GM08714 (cell line): Measurements from ENCODE around the gene NAP1L3.

Experiments used
- H3K4me3 ChIP-seq: fragments of 200-500 bp; sonication (Bioruptor generic); 2 replicates; pipeline ENCODE4 v1.5.1; 2014; ENCODE audit warnings: mild to moderate bottlenecking, low read length, inconsistent platforms
- ZNF274 ChIP-seq: IDR thresholded peaks from 2 replicates; pipeline ENCODE4 v1.6.1; 2012; ENCODE audit warnings: mild to moderate bottlenecking, low read depth, low read length

NAP1L3 gene

DNA sequence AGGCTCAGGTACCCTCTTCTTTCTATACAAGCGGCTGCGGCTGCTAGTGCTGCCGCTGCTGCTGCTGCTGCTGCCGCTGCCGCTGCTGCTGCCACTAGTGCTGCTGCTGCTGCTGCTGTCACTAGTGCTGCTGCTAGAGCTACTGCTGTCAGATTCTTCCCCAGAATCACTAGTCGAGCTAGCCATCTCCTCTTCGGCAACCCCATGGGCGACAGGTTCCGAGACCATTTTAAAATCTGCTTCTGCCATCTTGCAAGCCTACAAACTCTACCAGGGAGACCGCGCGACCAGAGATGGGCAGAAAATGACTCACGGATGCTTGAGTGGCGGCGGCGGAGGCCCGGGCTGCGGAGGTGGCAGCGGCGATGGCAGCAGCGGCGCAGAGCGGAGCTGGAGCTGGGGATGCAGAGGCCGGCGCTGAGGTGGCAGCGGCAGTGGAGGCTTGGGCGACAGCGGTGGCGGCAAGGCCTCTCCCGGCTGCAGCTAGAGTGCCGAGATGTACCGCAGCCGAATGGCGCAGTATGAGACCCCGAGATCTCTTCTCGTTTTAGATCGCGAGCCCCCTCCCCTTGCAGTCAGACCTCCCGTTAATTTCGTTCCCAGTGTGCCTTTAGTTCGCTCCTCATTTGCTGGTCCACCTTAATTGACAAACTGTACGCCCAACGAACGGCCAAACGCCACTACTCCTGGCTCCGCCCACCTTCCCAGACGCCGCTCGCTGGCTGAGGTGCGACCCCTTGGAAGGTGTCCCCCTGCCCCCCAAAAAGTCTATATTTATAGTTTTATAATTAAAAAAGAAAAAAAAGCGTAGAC, at the start of gene NAP1L3:
TSS of gene NAP1L3 (minus strand) at position 523 of the 813 bp plus-strand sequence. CDS start at position 249, 274 bp downstream.
- no peak for TF ChIP-seq ZNF274
- peak within 1 kb of the TSS; percentile 49 for H3K4me3 ChIP-seq

- TF ChIP-seq ZNF274 = no peak
- H3K4me3 ChIP-seq = no peak overlapping the region
Measured at GRCh38 chrX:93711076-93711475, 37.7 kb upstream of the NAP1L3 start.

GRCh38 chrX:93703701-93704100, 30.3 kb upstream of the NAP1L3 start:
- no peak for TF ChIP-seq ZNF274
- H3K4me3 ChIP-seq = no peak overlapping the region

DNA sequence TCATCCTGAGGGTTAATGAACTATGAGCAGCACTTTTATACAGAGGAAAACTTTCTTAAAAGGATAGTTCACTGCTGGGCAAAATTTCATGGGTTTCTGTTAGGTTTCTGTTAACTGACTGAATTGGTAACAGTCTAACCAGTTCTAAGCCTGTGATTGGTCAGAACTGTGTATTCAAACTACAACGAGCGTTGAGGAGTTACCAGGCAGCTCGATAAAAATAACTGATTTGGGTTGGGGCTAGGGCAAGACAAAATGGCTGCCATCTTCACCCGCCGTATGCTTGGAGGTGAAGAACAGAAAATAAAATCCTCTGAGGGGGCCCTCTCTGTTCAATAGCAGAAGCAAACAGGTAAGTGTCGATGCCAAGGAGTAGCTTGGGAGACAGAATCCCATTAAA, 22.6 kb upstream of the NAP1L3 start:
- TF ChIP-seq ZNF274 = no peak
- H3K4me3 ChIP-seq = no peak overlapping the region

DNA sequence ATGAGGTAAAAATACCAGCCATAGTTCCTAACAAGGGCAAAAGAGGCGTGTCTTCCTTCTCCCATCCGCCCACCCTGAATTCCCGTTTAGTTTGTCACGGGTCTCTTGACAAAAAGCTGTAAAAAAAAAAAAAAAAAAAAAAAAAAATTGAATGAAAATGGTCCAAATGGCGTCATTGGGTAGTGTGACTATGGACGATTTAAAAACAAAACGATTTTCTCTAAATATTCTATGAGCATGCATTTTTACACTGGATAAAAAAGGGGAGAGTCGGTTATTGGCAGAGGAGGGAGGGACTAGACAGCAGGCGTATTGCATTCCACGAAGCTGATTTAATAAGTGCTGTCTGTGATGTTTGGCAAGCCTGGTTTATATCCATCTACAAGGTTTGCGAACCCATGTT, 492 bp upstream of the NAP1L3 start, which contains the start of gene FAM133A:
TSS of gene FAM133A (plus strand) at position 338 of the 403 bp plus-strand sequence. CDS start 35,214 bp downstream, outside the sequence.
- no peak for TF ChIP-seq ZNF274
- H3K4me3 ChIP-seq = peak within 1 kb of the TSS; percentile 49

DNA sequence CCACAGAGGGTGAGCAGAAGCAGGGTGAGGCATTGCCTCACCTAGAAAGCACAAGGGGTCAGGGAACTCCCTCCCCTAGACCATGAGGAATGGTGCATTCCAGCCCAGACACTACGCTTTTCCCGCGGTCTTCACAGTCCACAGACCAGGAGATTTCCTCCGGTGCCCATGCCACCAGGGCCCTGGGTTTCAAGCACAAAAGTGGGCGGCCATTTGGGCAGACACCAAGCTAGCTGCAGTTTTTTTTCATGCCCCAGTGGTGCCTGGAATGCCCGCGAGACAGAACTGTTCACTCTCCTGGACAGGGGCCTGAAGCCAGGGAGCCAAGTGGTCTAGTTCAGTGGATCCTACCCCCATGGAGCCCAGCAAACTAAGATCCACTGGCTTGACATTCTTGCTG, 12.8 kb downstream of the NAP1L3 start:
- no peak overlapping the region for H3K4me3 ChIP-seq
- TF ChIP-seq ZNF274 = no peak

DNA sequence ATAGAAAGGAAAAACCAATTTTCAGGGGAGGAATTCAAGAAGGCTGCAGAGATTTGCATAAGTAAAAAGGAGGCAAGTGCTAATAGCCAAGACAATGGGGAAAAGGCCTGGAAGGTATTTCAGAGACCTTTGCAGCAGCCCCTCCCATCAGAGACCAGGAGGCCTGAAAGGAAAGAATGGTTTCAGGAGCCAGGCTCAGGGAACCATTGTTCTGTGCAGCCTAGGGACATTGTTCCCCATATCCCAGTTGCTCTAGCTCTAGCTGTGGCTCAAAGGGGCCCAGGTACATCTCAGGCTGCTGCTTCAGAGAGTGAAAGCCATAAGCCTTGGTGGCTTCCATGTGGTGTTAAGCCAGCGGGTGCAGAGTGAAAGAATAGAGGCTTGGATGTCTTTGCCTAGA, 24.0 kb downstream of the NAP1L3 start:
- no peak overlapping the region for H3K4me3 ChIP-seq
- no peak for TF ChIP-seq ZNF274

DNA sequence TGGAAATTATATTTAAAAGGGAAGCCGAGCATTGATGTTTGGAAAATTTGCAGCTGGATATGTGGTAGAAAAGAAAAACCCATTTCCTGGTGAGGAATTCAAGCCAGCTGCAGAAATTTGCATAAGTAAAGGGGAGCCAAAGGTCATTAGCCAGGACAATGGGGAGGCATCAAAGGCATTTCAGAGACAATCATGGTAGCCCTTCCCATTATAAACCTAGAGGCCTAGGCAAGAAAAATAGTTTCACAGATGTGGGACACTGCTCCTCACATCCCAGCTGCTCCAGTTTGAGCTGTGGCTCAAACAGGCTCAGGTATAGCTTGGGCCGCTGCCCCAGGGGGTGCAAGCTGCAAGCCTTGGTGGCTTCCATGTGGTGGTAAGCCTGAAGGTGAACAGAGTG, 35.8 kb downstream of the NAP1L3 start:
- no peak for TF ChIP-seq ZNF274
- H3K4me3 ChIP-seq = no peak overlapping the region
